Dermis lymphatic vessel endothelial cell (primary cell): ENCODE data around the gene CACYBP. TPM values are rescaled to one million over a fixed set of nuclear protein-coding genes. Genes with fewer than 3 reads are reported as not detected.

Experiments
- total RNA-seq: library from RNA; depleted of rRNA; stranded (reverse); fragments of >200 nt; gene quantifications from 2 replicates; pipeline ENCODE4 v1.2.1, GENCODE V29; 2014

CACYBP gene, protein sequence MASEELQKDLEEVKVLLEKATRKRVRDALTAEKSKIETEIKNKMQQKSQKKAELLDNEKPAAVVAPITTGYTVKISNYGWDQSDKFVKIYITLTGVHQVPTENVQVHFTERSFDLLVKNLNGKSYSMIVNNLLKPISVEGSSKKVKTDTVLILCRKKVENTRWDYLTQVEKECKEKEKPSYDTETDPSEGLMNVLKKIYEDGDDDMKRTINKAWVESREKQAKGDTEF
- total RNA-seq: 126 and 277 TPM in 2 replicates

DNA sequence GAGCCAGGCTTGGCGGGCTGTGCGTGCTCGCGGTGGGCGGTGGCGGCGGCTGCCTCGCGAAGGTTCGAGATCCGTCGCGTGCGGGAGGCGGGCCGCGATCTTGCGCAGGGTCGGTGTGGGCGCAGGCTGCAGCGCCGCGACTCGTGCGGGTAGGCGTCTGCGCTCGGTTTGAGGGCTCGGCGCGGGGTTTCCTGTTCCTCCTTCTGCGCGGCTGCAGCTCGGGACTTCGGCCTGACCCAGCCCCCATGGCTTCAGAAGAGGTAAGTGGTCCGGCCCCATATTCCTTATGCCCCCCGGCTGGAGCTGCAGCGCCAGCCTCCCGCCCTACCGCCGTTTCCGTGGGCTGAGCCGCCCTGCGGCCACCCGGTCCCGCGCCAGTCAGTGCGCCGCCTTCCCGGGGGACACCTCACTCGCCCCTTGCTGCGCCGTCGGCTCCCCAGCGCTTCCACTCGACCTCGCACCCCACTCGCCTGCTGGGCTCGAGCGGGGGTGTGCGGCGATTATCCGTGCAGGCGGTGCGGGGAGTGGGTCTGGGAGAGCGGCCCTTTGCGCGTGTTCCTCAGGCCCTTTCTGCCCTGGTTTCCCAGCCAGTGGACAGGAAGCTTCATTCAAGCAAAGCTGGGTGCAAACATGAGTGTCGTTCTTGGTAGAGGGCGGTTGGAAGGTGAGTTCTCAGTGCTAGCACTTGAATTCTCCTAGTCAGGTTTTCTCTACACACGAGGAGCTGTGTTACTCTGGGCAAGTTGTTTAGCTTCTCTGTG, at the start of gene CACYBP:
TSS of gene CACYBP (plus strand) at position 12 of the 761 bp plus-strand sequence. CDS start at position 246, 234 bp downstream.

DNA sequence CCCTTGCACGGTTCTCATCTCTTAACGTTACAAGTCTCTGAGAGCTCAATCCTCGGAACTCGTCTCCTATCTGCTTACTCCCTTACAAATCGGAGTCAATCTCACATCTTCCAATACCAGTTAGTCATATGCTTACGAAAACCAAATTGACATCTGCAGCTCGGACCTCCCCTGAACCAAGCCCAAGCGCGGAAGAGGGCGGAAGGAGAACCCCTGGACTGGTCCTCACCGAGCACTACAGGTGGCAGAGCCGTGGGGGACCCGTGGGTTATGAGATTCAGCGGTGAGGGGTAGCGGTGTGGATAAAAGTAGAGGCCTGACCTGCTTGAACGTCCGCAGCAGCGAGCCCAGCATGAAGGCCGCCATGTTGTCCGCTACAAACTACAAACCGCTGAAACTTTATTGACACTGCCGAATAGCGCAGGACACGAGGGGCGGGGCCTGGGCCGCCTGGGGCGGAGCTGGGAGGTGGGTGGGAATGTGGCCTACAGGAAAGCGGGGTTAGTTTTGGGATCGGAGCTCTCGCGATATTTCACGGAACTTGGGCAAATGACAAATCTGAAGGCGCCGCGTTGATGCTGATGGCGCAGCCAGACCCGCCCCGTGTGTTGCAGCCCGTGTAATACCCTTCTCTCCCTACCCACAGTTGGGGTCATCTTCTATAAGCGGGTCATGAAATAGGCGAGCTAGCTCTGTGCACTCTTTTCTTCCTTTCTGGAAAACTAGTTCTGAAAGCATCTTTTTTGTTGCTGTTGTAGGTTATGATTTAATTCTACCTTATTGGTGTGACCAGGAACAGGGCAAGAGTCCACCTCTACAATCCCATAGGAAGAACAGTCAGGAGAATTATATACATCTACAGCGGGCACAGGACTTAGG, 23.5 kb downstream of the CACYBP start, which contains the start of gene MRPS14:
TSS of gene MRPS14 (minus strand) at position 383 of the 879 bp plus-strand sequence. CDS start at position 366, 17 bp downstream.

Other genes starting within 250 kb of the CACYBP start
- 28.8 and 39.7 TPM in 2 replicates for gene MRPS14, start 23.5 kb downstream of the CACYBP start, total RNA-seq
- gene TNN, start 67.9 kb downstream of the CACYBP start, total RNA-seq: not detected in 2 replicates
- gene KIAA0040, start 192.8 kb downstream of the CACYBP start, total RNA-seq: 11.6 and 14.1 TPM in 2 replicates